ENCODE measurements around the gene ANKRD40. TPM values are rescaled to one million over a fixed set of nuclear protein-coding genes. Genes with fewer than 3 reads are reported as not detected.

ANKRD40 gene
- total and polyA plus RNA-seq, 7 donors: 12.3 to 76.3 (median 51.2) TPM

DNA sequence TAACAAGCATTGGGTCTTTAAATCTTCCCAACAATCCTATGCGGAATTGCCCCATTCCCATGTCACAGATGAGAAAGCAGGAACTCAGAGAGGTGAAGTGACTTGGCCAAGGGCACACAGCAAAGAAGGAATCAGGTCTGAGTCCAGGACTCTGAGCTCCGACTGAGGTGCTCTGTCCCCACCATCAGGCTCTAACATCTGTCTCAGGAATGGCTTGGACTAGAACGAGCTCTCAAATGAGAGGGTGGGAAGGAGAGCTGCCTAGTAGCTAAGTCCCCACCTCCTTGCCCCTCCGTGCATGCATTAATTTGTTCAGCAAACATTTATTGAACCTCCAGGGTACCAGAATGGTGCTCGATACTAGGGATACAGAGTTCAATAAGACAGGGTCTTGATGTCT, 46.4 kb downstream of the ANKRD40 start:
- WGBS, 2 donors: 49 to 76% methylated on average over 5 of the region's 5 CpGs
- Histone ChIP-seq H3K36me3 (no peaks in the 10 kb centered on the region), H3K27me3 (no peaks in the 10 kb centered on the region), H3K9me3 (no peaks in the 10 kb centered on the region), H3K4me1 (peaks cover 0 to 33% (median 25%) of the 10 kb centered on the region in 4 donors), H3K27ac (peak overlapping the region; percentile 32 to 50 (median 46)), H3K4me3 (no peak overlapping the region)
- no peak for TF ChIP-seq EP300 (IDR thresholded peaks at IDR 0.05)
- TF ChIP-seq POLR2A (IDR thresholded peaks at IDR 0.05): no peak
- TF ChIP-seq POLR2AphosphoS5 (IDR thresholded peaks at IDR 0.05): no peak
- TF ChIP-seq, protein P1, sequence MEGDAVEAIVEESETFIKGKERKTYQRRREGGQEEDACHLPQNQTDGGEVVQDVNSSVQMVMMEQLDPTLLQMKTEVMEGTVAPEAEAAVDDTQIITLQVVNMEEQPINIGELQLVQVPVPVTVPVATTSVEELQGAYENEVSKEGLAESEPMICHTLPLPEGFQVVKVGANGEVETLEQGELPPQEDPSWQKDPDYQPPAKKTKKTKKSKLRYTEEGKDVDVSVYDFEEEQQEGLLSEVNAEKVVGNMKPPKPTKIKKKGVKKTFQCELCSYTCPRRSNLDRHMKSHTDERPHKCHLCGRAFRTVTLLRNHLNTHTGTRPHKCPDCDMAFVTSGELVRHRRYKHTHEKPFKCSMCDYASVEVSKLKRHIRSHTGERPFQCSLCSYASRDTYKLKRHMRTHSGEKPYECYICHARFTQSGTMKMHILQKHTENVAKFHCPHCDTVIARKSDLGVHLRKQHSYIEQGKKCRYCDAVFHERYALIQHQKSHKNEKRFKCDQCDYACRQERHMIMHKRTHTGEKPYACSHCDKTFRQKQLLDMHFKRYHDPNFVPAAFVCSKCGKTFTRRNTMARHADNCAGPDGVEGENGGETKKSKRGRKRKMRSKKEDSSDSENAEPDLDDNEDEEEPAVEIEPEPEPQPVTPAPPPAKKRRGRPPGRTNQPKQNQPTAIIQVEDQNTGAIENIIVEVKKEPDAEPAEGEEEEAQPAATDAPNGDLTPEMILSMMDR (IDR thresholded peaks at IDR 0.05): no peak
- intact Hi-C loops (cut with DNase I): no loop called here
- no peak for DNase-seq

DNA sequence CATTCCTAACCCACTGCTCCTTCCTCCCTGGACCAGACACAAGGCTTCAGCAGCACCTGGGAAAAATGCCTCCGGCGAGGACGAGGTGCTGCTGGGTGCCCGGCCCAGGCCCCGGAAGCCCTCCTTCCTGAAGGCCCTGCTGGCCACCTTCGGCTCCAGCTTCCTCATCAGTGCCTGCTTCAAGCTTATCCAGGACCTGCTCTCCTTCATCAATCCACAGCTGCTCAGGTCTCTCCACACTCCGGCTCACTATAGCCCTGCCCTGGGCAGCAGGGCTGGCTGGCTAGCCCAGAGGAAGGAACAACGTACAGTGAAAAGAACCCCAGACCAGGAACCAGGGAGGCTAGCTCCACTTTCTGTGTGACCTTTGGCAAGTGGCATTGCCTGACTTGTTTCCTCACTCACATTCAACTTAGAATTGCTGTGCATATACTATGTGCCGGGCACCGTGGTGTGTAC, 46.8 kb downstream of the ANKRD40 start:
- WGBS, 2 donors: 71 to 87% methylated on average over 10 of the region's 10 CpGs
- Histone ChIP-seq H3K9me3 (no peaks in the 10 kb centered on the region), H3K4me1 (peaks cover 0 to 33% (median 25%) of the 10 kb centered on the region in 4 donors), H3K27me3 (no peaks in the 10 kb centered on the region), H3K4me3 (no peak overlapping the region), H3K27ac (peak overlapping the region in 3 of 4 donors; percentile 32 to 50 (median 47)), H3K36me3 (no peaks in the 10 kb centered on the region)
- no peak for DNase-seq
- intact Hi-C loops (cut with DNase I): no loop called here
- TF ChIP-seq, protein P1 (IDR thresholded peaks at IDR 0.05): no peak
- TF ChIP-seq EP300 (IDR thresholded peaks at IDR 0.05) (no peak), POLR2AphosphoS5 (IDR thresholded peaks at IDR 0.05) (no peak), POLR2A (IDR thresholded peaks at IDR 0.05) (no peak)

DNA sequence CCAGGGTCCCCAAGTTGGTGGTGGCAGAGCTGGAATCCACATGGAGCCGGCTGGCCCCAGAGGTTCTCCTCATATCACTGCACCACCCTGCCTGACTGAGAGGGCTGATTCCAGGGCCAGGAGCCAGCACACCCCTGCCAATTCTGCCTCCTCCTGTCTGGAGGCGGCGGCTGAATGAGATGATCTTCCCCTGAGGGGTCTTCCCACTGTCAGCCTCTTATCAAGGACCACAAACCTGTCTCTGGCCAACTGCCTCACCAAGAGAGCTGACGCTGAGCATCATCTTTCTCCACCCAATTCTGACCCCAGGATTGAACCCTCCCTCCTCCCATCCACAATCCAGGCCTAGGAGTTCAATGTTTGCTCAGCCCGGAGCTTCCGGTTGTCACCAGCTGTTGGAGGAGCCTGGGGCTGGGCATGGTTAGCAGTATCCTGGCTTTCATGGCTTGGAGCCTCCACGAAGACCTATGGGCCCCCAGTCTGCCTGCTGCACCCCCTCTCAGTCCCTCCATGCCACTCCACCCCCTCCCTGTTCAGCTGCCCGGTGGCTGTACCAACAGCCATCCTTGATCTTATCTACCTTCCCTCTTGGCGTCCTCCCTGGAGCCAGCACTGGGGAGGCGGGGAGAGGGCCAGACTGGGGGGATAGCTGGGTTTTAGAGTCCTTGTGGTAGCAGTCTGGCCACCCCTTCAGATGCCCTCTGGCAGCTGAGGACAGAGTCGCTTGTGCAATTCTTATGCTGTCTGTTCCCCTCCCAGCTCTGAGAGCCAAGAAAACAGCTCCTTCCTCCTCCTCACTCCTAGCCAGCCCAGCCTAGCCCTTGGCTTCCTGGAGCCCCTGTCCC, 47.5 kb downstream of the ANKRD40 start:
- H3K9me3 ChIP-seq: no peaks in the 10 kb centered on the region
- H3K4me3 ChIP-seq: no peak overlapping the region
- no peak for DNase-seq
- TF ChIP-seq, protein P1 (IDR thresholded peaks at IDR 0.05): no peak
- no peak for TF ChIP-seq EP300 (IDR thresholded peaks at IDR 0.05)
- no peak for TF ChIP-seq POLR2A (IDR thresholded peaks at IDR 0.05)
- no peak for TF ChIP-seq POLR2AphosphoS5 (IDR thresholded peaks at IDR 0.05)
- intact Hi-C loops (cut with DNase I): no loop called here
- H3K27me3 ChIP-seq: no peaks in the 10 kb centered on the region
- peaks cover 0 to 33% (median 25%) of the 10 kb centered on the region in 4 donors for H3K4me1 ChIP-seq
- no peaks in the 10 kb centered on the region for H3K36me3 ChIP-seq
- H3K27ac ChIP-seq: peak overlapping the region in 3 of 4 donors; percentile 32 to 50 (median 47)
- WGBS, 2 donors: 32 to 59% methylated on average over 11 of the region's 11 CpGs

DNA sequence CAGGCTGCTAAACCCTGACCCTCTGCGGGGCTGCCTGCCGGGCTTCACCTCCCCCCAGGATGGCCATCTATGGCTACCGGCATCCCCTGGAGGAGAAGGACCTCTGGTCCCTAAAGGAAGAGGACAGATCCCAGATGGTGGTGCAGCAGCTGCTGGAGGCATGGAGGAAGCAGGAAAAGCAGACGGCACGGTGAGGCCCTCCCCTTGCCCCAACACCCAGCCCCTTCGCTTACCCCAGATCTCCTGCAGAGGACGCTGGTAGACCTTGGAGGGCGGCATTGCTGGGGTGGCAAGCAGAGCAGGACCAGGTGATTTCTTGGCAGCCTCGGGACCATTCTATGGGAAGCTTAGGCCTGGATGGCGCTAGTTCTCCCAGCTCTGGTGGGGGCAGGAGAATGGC, 48.5 kb downstream of the ANKRD40 start:
- Histone ChIP-seq H3K4me1 (peaks cover 0 to 33% (median 25%) of the 10 kb centered on the region in 4 donors), H3K9me3 (no peaks in the 10 kb centered on the region), H3K4me3 (no peak overlapping the region), H3K36me3 (no peaks in the 10 kb centered on the region), H3K27me3 (no peaks in the 10 kb centered on the region), H3K27ac (no peak overlapping the region)
- TF ChIP-seq POLR2A (IDR thresholded peaks at IDR 0.05) (no peak), POLR2AphosphoS5 (IDR thresholded peaks at IDR 0.05) (no peak), EP300 (IDR thresholded peaks at IDR 0.05) (no peak)
- TF ChIP-seq, protein P1 (IDR thresholded peaks at IDR 0.05): no peak
- DNase-seq: peak; percentile 60
- WGBS, 2 donors: 83 to 84% methylated on average over 10 of the region's 10 CpGs
- intact Hi-C loops (cut with DNase I): no loop called here

All from sigmoid colon (tissue), 7 donors.